ENCODE data around the gene DROSHA. TPM values are rescaled to one million over a fixed set of nuclear protein-coding genes. Genes with fewer than 3 reads are reported as not detected.

The DROSHA gene
- total and polyA plus RNA-seq, 2 experiments from 2014 or later, result 27.7 to 42.1 TPM

DNA sequence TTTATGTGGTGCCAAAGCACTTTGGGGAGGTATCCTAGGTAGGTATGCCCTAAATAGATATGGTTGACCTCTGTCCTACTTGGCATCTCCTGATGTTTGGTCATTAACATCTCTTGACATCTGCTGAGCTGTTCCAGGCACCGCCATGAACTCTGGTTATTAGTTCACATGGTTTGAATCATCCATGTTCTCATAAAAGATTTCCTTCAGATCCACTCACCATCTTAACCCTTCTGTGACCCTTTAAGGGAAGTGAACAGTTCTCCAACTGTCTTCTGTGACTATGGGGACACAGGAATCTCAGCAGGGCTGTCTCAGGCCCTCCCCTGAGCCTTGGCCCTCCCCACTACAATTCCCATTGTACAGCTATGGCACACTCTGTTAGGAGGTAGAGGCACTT, 170.7 kb downstream of the DROSHA start:
- Histone ChIP-seq H3K27ac (no peak overlapping the region), H3K27me3 (no peaks in the 10 kb centered on the region), H3K4me1 (ENCODE audit: low read depth) (no peaks in the 10 kb centered on the region), H3K36me3 (no peaks in the 10 kb centered on the region), H3K9me3 (ENCODE audit: low read depth) (no peaks in the 10 kb centered on the region), H3K4me3 (no peak overlapping the region)
- peak in 1 of 2 donors; percentile 65 for DNase-seq (ENCODE audit: low read depth in 1 of 2, low spot score in 1 of 2)
- TF ChIP-seq, protein P1, sequence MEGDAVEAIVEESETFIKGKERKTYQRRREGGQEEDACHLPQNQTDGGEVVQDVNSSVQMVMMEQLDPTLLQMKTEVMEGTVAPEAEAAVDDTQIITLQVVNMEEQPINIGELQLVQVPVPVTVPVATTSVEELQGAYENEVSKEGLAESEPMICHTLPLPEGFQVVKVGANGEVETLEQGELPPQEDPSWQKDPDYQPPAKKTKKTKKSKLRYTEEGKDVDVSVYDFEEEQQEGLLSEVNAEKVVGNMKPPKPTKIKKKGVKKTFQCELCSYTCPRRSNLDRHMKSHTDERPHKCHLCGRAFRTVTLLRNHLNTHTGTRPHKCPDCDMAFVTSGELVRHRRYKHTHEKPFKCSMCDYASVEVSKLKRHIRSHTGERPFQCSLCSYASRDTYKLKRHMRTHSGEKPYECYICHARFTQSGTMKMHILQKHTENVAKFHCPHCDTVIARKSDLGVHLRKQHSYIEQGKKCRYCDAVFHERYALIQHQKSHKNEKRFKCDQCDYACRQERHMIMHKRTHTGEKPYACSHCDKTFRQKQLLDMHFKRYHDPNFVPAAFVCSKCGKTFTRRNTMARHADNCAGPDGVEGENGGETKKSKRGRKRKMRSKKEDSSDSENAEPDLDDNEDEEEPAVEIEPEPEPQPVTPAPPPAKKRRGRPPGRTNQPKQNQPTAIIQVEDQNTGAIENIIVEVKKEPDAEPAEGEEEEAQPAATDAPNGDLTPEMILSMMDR (IDR thresholded peaks at IDR 0.05; ENCODE audit: low read depth, low read length), result no peak

DNA sequence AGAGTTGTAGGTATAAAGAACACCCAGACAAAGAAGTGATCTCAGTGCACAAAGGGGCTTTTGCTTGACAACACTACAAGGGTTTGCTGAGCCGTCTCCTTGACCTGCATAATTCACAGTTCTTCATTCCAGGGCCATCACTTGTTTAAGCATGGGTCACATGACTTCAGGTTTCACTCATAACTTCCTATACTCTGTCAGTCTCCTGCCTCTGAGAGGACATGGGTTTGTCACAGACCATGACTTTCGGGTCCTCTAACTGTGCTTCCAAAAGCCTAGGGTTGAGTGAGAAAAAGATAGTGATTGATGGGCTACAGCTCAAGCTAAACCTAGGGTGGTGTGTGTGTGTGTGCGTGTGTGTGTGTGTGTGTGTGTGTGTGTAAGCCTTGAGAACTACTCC, 172.1 kb downstream of the DROSHA start:
- H3K9me3 ChIP-seq (ENCODE audit: low read depth), result no peaks in the 10 kb centered on the region
- TF ChIP-seq, protein P1 (IDR thresholded peaks at IDR 0.05; ENCODE audit: low read depth, low read length), result no peak
- no peak overlapping the region for H3K4me3 ChIP-seq
- no peaks in the 10 kb centered on the region for H3K36me3 ChIP-seq
- no peaks in the 10 kb centered on the region for H3K27me3 ChIP-seq
- no peak for DNase-seq (ENCODE audit: low read depth in 1 of 2, low spot score in 1 of 2)
- no peak overlapping the region for H3K27ac ChIP-seq
- no peaks in the 10 kb centered on the region for H3K4me1 ChIP-seq (ENCODE audit: low read depth)

DNA sequence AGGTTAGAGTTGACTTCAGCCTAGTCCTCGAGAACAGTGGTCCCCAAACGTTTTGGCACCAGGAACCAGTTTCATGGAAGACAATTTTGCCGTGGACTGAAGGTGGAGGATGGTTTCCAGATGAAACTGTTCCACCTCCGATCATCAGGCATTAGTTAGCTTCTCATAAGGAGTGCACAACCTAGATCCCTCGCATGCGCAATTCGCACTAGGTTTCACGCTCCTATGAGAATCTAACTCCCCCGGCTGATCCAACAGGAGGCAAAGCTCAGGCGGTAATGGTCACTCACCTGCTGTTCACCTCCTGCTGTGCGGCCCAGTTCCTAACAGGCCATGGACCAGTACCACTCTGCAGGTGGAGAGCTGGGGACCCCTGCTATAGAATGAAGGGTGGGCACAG, 174.9 kb downstream of the DROSHA start:
- no peaks in the 10 kb centered on the region for H3K4me1 ChIP-seq (ENCODE audit: low read depth)
- no peaks in the 10 kb centered on the region for H3K9me3 ChIP-seq (ENCODE audit: low read depth)
- H3K36me3 ChIP-seq, result no peaks in the 10 kb centered on the region
- TF ChIP-seq, protein P1 (IDR thresholded peaks at IDR 0.05; ENCODE audit: low read depth, low read length), result no peak
- H3K27ac ChIP-seq, result no peak overlapping the region
- H3K4me3 ChIP-seq, result no peak overlapping the region
- H3K27me3 ChIP-seq, result no peaks in the 10 kb centered on the region
- DNase-seq (ENCODE audit: low read depth in 1 of 2, low spot score in 1 of 2), result no peak

DNA sequence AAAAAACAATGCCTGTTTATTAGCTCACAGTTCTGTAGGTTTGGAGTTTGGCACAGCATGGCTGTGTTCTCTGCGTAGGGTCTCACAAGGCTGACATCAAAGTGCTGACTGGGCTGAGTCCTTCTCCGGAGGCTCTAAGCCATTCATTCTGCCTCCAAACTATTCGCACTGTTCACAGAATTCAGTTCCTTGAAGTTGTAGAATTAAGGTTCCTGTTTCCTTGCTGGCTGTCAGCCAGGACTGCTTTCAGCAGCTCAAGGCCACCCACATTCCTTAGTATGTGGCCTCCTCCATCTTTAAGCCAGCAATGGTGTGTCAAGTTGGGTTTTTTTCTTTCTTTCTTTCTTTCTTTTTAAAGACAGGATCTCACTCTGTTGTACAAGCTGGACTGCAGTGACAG, 176.6 kb downstream of the DROSHA start:
- Histone ChIP-seq H3K9me3 (ENCODE audit: low read depth) (no peaks in the 10 kb centered on the region), H3K4me3 (no peak overlapping the region), H3K27ac (no peak overlapping the region), H3K4me1 (ENCODE audit: low read depth) (no peaks in the 10 kb centered on the region), H3K27me3 (no peaks in the 10 kb centered on the region), H3K36me3 (no peaks in the 10 kb centered on the region)
- TF ChIP-seq, protein P1 (IDR thresholded peaks at IDR 0.05; ENCODE audit: low read depth, low read length), result no peak
- DNase-seq (ENCODE audit: low read depth in 1 of 2, low spot score in 1 of 2), result peak in 1 of 2 donors; percentile 23

Other genes starting within 250 kb of the DROSHA start
- 14.7 and 31.1 TPM in 2 replicates for gene C5orf22, start 208 bp upstream of the DROSHA start, total RNA-seq
- 33.6 and 36.2 TPM in 2 replicates for gene C5orf22, start 208 bp upstream of the DROSHA start, polyA plus RNA-seq
- gene PDZD2, start 107.0 kb upstream of the DROSHA start, total RNA-seq, result 1.9 and 3.5 TPM in 2 replicates
- gene PDZD2, start 107.0 kb upstream of the DROSHA start, polyA plus RNA-seq, result 3.0 and 5.8 TPM in 2 replicates